Hippocampal formation (tissue), 2 donors: ENCODE results near the gene MRRF.
A peak's percentile ranks its signal among the peaks of the same experiment; 100 is the strongest.
"Not testable (repeated sequence)": the region's sequence is repeated elsewhere in the genome, so short reads cannot be mapped to it uniquely, and the experiment has no call there.

Experiments
- DNase-seq, 2 donors: peaks; one replicate each; lab custom pipeline; 2025; lab: John Stamatoyannopoulos, UW

Gene MRRF

DNA sequence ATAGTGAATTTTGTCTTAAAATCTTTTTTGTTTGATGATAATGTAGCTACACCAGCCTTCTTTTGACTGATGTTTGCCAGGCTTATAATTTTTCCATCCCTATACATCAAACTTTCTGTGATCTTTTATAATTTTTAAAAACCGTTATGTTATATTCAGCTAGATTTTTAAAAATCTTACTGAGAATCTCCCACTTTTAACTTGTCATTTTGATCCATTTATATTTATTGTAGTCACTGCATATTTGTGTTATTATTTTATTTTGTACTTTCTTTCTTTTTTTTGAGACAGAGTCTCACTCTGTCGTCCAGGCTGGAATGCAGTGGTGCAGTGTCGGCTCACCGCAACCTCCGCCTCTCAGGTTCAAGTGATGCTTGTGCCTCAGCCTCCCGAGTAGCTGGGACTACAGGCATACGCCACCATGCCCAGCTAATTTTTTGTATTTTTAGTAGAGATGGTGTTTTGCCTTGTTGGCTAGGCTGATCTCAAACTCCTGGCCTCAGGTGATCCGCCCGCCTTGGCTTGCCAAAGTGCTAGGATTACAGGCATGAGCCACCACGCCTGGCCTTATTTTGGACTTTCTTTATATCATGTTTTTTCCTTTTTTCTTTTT lies 12.7 kb downstream of the MRRF start:
- no peak for DNase-seq

DNA sequence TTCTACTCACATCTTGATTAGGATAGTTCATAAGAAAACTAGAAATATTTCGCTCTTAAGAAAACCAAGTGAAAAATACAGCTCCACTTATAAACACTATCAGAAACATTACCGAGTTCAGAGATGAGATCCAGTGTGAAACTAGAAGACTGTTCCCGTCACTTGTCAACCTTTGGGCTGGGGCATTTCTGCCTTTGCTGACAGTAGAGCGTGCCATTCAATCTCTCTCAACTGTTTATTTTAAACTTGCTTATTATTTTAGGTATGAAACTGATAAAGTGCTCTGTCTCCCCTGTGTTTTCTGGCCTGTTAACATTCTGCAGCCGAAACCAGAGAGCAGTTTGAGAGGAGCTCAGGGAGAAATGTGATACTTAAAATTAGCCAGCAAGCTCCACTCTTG lies 16.7 kb downstream of the MRRF start:
- DNase-seq, result no peak

DNA sequence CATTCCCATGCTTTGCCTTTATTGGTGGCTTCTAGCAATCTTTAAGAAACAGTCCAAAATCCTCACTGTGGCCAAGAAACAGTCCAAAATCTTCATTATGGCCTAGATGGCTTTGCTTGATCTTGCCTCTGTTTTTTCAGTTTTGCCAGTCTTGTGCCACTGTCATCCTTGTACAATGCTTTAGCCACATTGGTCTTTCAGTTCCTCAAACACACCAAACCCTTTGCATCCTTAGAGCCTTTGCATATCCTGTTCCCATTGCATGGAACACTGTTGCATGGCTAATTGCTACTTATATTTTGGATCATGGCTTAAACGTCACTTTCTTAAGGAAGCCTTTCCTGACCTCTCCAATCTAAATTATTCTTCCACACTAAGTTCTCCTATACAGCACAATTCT lies 22.1 kb downstream of the MRRF start:
- no peak for DNase-seq

DNA sequence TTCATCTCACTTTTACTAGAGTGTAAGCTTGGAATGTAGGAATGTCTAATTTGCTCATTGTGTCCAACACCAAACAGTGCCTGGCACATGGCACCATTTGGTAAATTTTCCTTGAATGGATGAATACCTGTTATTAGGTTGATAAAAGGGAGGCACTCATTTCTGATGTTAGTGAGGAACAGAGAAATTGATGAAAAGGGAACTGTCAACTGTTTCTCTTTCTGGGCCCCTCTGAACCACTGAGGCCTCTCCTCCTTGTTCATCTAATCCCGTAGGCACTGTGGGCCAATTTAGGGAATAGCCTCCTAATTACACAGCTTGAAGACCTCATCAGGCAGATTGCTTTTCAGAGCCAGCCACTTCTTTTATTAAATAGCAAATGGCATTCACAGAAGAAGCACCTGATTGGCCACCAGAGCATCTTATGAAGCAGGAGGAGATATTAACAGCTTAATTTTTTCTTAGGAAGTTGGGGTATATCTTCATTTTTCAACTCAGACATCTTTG lies 22.6 kb downstream of the MRRF start:
- DNase-seq, result no peak

DNA sequence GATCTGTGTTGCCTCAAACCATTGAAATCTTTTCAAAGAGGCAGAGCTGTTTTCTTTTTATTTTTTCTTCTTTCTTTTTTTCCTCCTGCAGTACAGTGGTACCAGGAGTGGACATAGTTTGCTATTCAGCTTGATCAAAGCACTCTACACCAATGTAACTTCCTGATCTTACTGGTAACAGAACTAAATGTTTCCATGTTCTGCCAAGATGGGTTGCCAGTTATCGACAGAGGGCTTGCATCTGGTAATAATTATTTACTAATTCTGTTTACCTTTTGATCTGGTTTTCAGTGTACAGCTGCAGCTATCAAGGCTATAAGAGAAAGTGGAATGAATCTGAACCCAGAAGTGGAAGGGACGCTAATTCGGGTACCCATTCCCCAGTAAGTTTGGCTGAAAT lies 26.8 kb downstream of the MRRF start:
- no peak for DNase-seq

DNA sequence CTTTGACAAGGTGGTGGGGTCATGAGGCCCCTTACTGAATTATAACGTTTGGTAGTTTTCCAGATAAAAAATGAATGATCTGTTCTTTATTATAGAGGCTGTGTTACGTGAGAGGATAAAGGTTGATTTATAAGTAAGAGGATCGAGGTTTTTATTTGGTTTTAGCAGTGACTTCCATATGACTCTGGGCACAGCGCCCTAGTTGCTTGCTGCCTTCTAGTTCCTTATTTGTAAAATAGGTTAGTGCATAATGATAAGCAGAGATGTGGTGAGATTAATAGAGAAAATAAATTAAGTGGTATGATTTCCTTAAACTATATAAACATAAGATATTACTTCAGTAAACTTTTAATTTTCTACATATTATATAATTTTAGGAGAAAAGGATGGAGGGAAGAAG lies 29.8 kb downstream of the MRRF start:
- DNase-seq, result no peak

DNA sequence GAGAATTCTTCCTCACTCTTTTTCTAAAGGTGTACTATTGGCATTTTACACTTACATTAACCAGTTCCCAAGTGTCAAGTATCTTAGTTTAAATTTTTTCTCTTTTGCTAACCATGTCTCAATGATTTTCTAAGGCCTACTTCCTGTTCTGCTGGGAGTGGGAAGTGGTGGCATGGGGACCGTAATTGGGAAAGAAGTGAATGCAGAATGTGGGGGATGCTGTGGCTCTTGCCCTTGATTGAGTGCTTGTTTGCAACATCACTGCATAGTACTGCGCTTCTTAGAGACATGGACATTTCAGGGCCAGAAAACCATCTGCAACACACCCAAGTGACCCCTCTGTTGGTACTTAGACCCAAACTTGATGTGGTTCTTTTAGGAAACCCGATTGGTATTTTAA lies 32.8 kb downstream of the MRRF start:
- no peak for DNase-seq

DNA sequence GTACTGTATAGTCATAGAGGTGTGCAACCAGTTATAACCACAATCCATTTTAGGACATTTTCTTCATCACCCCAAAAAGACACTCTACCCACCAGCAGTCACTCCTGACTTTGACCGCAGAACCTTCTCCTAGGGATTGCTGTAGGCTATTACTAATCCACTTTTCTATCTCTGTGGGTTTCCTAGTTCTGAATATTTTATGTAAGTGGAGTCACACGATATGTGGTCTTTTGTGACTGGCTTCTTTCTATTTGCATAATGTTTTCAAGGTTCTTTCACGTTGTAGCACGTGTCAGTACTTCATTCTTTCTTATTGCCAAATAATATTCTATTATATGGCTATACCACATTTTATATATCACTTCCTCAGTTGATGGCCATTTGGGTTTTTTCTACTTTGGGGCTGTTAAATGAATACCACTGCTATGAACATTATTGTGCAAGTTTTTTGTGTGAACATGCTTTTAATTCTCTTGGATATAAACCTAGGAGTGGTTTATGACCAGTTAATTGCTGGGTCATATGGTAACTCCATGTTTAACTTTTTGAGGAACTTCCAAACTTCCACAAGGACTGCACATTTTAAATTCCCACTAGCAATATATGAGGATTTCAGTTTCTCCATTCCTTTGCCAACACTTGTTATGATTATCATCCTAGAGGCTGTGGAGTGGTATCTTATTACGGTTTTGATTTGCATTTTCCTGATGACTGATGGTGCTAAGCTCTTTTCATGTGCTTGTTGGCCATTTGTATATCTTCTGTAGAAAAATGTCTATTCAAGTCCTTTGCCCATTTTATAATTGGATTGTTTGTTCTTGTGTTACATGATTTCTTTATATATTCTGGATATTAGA lies 37.8 kb downstream of the MRRF start:
- no peak for DNase-seq

DNA sequence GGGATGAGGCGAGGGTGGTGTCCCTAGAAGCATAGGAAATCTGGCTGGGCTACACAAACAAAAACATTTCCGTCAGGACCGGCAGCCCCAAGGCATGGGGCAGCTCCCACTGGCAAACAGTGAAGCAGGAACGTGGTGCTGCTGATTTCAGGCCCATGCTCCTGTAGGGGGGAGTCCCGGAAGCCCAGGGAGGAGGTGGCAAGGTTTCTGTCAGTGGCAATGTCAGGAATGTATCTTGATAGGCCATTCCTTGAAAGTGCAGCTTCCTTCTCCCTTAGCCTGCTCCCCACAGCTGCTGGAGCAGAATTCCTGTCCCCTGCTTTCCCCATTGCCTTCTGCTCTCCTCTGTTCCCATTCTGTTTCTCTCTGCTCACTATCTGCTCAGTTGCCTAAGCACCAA lies 42.4 kb downstream of the MRRF start:
- DNase-seq, result no peak

DNA sequence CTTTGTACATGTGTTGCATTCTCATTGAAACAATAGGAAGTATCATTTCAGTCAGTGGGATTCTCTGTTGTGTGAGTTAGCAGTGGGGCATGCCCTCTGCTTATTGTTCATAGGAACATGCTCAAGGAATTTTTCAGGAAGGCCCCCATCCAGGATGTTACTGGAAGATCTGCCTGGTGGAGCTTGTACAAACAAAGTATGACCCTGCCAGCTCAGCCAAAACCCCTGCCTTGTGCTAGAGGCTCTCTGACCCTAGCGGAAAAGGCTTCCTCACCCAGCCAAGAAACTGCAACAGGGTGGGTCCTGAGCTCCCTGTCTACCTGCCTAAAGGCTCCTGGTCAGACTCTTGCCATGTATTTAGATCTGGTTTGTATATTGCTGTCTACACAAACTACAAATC lies 43.2 kb downstream of the MRRF start:
- no peak for DNase-seq

DNA sequence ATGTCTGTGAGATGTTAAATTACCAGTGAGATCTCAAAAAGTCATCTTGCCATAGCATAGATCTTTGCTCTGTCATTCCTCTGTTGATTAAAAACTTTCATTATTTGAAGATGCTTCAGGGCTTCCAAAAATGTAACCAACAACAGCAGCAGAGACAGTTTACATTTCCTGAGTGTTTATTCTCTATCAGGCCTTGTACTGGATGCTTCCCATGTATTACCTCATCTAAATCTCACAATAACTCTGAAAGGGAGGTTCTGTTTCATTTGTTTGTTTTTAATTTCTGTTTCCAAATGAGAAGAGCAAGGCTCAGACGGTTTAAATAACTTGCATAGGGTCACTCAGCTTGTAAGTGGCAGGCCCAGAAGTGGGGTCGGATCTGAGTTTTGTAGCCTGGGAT lies 45.2 kb downstream of the MRRF start:
- DNase-seq, result no peak

DNA sequence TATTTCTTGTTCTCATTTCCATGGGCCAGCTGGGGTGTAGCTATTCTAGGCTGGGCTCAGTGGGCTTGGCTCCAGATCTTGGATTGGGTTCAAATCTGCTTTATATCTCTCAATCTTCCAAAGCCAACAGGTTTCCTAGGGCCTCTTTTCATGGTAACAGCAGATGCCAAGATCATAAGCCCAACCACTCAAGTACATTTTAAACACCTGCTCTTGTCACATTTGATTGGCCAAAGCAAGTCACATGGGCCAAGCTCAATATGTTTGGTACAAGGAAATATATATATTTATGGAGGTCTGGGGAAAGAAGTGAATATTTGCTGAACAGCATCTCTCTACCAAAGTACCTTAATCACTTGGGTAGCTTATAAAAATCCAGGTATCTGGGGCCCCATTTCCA lies 49.5 kb downstream of the MRRF start:
- DNase-seq, result no peak

DNA sequence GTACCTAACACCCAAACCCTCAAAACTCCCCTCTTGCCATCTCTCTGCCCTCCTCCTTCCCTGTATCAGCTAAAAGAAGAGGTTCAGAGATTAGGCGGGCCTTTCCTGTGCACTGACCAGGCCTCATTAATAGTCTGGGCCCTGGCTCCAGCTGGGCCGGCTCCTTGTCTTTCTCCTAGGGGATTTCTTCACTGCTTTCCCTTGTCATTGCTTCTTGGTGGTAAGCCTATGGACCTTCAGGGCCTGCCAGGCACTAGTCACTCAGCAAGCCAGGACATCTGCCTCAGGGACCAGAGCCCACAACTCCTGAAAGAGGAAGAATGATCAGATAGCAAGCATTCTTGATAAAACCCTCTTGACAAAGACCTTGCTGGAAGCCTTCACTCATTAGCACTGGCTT lies 50.9 kb downstream of the MRRF start:
- DNase-seq, result no peak

DNA sequence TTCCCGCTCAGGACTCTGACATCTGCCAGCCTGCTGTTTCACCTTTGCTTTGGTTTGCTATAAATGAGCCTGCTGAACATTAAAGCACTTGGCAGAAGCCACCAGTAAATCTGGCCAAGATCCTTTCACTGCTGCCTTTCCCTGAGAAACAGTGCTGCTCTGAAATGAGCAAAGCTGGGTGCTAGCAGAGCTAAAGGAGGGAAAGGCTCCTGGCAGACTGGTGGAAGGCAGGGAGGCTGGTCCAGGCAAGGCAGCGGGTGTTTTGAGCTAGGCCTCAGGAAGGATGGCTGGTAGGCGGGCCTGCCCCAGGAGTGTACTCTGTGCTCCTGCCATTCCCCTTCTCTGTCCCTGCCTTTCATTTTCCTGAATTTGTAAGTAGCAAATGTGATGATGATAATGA lies 53.6 kb downstream of the MRRF start:
- peak; percentile 26 to 68 for DNase-seq

DNA sequence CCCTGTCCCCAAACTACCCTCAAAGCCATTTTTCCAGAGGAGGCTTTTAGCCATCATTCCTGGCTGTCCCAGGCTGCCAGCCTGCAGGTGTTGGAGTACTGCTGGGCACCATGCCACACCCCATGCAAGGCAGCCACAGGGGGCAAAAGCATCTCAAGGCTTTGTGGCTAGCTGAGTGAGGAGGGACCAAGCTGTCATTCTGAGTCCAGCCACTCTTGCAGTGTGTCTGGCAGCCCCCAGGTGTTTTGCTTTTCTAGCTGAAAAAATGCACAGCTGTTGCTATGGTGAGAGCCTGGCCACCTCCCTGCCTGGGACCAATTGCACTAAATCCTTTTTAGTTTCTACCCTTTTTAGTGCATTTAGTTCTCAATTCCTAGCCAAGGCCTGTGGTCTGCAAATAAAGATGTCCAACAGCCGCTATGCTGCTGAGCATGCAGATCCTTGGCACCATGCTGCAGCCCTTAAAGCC lies 55.8 kb downstream of the MRRF start:
- DNase-seq, result peak in 1 of 2 donors; percentile 41

DNA sequence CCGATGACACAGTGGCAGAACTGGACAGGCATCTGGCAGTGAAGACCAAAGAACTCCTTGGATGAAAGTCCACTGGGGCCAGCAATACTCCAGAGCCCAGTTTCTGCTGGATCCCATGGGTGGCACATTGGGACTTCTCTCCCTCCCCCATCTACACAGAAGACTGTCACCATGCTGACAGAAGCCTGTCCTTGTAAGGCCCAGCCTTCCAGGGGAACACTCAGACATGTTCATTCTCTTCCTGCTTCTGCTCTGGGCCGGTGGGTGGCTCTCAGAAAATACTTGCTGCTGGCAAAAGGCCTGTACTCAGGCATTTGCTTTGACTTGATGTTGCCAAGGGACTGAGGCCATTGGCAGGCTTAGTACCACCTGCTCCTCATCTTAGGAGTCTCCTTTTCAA lies 57.9 kb downstream of the MRRF start:
- DNase-seq, result no peak

DNA sequence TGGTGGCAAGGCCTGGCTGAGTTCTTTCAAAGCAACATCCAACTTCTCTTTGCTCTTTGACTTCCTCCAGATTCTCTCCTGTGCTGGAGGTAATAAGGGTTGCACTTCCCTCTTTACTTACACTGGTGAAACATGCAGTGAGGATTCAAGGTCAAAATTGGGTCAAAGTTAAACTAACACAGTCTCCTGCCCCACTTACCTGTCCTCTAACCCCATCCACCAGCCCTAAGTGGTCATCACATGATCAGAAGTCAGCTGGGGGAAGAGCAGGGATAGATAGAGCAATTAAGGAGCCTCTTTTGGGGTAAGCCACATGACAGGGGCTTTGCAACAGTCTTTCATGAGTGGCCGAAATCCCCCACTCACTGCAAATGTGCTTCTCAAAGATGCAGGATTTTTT lies 60.0 kb downstream of the MRRF start:
- DNase-seq, result not testable (repeated sequence)

DNA sequence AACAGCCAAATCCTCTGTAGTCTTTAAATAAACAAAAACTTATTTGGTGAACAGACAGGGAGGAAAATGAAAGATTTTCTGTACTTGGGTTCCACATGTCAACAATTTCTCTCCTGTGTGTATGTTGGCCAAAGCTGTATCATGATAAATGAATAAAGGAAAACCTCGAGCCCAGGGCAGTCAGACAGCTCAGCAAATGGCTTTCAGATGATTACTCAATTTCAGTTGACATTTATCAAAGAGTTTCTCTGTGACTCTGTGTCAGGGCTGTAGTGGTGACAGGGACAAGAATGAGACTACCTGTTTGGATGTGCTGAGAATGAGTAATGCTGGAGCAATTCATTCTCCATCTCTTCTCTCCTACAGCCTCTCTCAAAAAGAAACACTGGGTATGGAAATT lies 60.4 kb downstream of the MRRF start:
- DNase-seq, result no peak

DNA sequence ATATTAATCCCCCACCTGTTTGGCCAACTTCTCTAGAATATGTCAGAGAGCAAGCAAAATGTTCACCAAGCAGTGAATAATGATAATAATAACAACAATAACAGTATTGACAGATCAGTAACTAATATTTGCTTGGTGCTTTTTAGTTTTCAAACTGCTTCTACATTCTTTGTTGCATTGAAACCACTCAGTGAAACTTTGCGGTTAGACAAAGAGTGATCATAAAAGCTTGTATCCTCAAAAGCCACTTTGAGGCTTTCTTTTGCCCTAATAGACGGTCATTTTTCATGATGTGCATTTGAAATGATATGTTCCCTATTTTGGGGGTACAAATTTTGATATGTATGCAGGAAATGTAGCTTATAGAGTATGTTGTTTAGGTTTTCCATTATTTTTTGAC lies 62.5 kb downstream of the MRRF start:
- no peak for DNase-seq

DNA sequence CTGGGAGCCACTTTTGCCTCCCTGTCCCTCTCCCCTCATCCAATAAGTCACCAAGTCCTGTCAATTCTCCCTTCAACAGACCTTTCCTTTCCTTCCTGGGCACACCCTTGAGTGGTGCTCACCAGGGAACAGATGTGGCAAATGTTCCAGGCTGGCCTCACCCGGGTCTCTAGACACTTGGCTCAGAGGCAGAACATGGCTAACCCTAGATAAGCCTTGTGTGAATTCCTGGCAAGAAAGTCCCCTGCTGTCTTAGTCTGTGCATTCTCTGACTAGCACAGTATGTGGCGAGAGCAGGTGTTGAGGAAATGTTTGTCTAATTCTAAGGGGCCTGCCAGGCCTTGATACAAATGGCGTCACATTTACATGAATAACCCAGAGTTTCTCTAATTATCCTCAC lies 64.9 kb downstream of the MRRF start:
- no peak for DNase-seq

DNA sequence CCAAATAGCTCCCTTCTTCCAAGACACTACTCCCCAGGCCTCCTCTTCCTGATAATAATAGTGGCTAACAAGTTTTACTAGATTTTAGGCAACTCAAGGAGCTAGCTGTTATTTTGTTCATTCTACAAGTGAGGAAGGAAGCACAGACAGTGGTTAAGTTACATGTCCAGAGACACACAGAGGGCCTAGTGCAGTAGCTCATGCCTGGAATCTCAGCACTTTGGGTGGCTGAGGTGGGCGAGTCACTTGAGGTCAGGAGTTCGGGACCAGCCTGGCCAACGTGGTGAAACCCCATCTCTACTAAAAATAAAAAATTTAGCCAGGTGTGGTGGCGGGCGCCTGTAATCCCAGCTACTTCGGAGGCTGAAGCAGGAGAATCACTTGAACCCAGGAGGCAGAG lies 65.8 kb downstream of the MRRF start:
- not testable (repeated sequence) for DNase-seq

DNA sequence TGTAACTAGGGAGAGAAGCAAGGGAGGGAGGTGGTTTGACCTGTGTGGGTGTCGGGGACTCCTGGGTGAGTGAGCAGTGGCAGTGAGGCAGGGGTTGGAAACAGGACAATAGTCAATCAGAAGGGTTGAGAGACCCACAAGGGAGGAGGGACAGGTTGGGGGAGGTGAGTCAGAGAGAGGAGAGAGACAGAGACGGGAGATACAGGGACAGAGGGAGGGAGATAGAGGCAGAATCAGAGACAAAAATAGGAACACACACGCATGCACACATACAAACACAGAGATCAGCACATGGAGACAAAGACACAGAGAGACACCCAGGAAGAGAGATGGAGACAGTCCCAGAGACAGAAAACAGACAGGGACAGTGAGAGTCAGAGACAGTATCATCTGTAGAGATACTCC lies 66.8 kb downstream of the MRRF start:
- no peak for DNase-seq

DNA sequence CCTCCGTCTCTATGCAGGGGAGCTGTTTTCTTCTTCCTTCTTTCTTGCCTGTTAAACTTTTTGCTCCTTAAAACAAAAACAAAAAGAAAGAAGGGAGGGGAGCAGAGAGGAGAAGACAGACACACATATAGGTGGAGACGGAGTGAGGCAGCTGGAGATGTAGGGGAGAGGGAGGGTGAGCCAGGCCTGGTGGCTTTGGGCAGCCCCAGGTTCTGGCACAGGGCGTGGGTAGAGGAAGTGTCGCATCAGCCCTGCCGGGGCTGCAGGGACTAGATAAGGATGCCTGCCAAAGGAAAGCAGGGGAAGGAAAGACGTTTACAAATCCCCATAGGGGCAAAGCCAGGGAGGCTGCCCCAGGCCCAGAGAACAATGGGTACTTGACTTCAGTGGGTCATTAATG lies 67.4 kb downstream of the MRRF start:
- DNase-seq, result no peak

DNA sequence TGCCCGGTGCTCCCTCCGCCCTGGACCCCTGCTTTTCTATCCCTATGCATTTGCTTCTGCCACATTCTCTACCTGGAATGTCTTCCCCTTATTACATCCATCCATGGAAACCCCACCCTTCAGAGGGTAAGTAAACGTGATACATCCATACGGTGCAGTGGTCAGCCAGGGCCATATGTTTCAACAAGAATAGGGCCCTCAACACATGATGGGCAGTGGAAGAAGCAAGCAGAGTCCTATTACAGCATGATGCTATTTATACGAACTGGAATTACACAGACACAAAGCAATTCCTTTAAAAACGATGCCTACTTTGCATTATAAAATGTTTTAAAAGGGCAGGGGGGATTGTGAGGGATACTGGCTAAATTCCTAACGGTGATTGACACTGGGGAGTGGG lies 68.0 kb downstream of the MRRF start:
- DNase-seq, result no peak
